ENCODE data around the gene ZNHIT3.

- TF ChIP-seq, protein P1, sequence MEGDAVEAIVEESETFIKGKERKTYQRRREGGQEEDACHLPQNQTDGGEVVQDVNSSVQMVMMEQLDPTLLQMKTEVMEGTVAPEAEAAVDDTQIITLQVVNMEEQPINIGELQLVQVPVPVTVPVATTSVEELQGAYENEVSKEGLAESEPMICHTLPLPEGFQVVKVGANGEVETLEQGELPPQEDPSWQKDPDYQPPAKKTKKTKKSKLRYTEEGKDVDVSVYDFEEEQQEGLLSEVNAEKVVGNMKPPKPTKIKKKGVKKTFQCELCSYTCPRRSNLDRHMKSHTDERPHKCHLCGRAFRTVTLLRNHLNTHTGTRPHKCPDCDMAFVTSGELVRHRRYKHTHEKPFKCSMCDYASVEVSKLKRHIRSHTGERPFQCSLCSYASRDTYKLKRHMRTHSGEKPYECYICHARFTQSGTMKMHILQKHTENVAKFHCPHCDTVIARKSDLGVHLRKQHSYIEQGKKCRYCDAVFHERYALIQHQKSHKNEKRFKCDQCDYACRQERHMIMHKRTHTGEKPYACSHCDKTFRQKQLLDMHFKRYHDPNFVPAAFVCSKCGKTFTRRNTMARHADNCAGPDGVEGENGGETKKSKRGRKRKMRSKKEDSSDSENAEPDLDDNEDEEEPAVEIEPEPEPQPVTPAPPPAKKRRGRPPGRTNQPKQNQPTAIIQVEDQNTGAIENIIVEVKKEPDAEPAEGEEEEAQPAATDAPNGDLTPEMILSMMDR (IDR thresholded peaks at IDR 0.05) = no peak
- no peak for TF ChIP-seq POLR2A (IDR thresholded peaks at IDR 0.05)
These were observed 677 bp upstream of the ZNHIT3 start for GRCh38 chr17:36485805-36486203.

All from lower leg skin (tissue), 3 donors.